ENCODE data around the gene EHMT1. TPM values are rescaled to one million over a fixed set of nuclear protein-coding genes. Genes with fewer than 3 reads are reported as not detected.

The EHMT1 gene
- total and polyA plus RNA-seq, 2 donors (not counting 1 experiment from before 2014, with no cell fraction given), result 101 to 394 TPM

GRCh38 chr9:137751616-137752015 lies 132.8 kb downstream of the EHMT1 start:
- no peak overlapping the region for H2AFZ ChIP-seq (ENCODE audit: insufficient read depth, low read depth, low read length, poor library complexity, severe bottlenecking)
- peaks cover 48% of the 10 kb centered on the region for H3K79me2 ChIP-seq (ENCODE audit: control insufficient read depth, insufficient read depth, low read length)
- intact Hi-C loops (cut with micrococcal nuclease), result no loop called here
- TF ChIP-seq CTCF (IDR thresholded peaks at IDR 0.05) (no peak), EZH2 (IDR thresholded peaks at IDR 0.05; ENCODE audit: borderline replicate concordance, insufficient read depth, low read depth, low read length, poor library complexity, severe bottlenecking) (no peak)
- DNase-seq (no peak), ATAC-seq (ENCODE audit: low read depth) (no peak)
- ChIA-PET CTCF (interaction anchor here (1.1 kb wide), 1 partner anchor 78 kb away, joined by 3 read pairs; no protein-coding TSS in a partner anchor), POLR2A (interaction anchor here (1.8 kb wide), 1 partner anchor 11 kb away, joined by 4 read pairs; no protein-coding TSS in a partner anchor)
- H4K20me1 ChIP-seq (ENCODE audit: control insufficient read depth, insufficient read depth, low read length, poor library complexity, severe bottlenecking), result peaks cover 11% of the 10 kb centered on the region
- no peak overlapping the region for H3K27ac Mint-ChIP-seq
- no peak overlapping the region for H3K4me3 ChIP-seq (ENCODE audit: control extremely low read depth in 1 of 5, extremely low read depth in 1 of 5, insufficient read depth in 1 of 5, low read depth in 2 of 5, low read length in 4 of 5)
- WGBS (ENCODE audit: insufficient coverage), result 100% methylated on average over 4 of the region's 5 CpGs
- no peak overlapping the region for H3K27ac ChIP-seq (ENCODE audit: low read length in 2 of 2)
- no peak overlapping the region for H3K4me3 Mint-ChIP-seq
- peaks cover 21% of the 10 kb centered on the region for H3K4me1 Mint-ChIP-seq
- peaks cover 0 to 17% (median 6%) of the 10 kb centered on the region in 3 donors for H3K9me3 ChIP-seq (ENCODE audit: control extremely low read depth in 1 of 3, control insufficient read depth in 2 of 3, insufficient read depth in 1 of 3, low read length in 2 of 3)
- H3K4me2 ChIP-seq (replicated peaks; ENCODE audit: low read depth, low read length, poor library complexity, severe bottlenecking), result no peak overlapping the region
- no peaks in the 10 kb centered on the region for H3K9me3 Mint-ChIP-seq (ENCODE audit: insufficient read depth)
- H3K4me1 ChIP-seq (ENCODE audit: control insufficient read depth in 2 of 2, insufficient read depth in 2 of 2, low read length in 2 of 2), result peaks cover 0 to under 1% of the 10 kb centered on the region in 2 donors
- H3K9ac ChIP-seq (ENCODE audit: low read length), result no peak overlapping the region
- peaks cover 2 to 64% of the 10 kb centered on the region in 2 experiments for H3K36me3 ChIP-seq (replicated peaks in 1 of 2; ENCODE audit: control extremely low read depth in 1 of 2, control insufficient read depth in 1 of 2, extremely low read depth in 1 of 2, insufficient read depth in 2 of 2, low read length in 1 of 2)
- H3K27me3 Mint-ChIP-seq, result no peaks in the 10 kb centered on the region
- H3K27me3 ChIP-seq (replicated peaks in 1 of 4; ENCODE audit: control extremely low read depth in 1 of 4, control insufficient read depth in 3 of 4, insufficient read depth in 4 of 4, low read length in 3 of 4), result no peaks in the 10 kb centered on the region

DNA sequence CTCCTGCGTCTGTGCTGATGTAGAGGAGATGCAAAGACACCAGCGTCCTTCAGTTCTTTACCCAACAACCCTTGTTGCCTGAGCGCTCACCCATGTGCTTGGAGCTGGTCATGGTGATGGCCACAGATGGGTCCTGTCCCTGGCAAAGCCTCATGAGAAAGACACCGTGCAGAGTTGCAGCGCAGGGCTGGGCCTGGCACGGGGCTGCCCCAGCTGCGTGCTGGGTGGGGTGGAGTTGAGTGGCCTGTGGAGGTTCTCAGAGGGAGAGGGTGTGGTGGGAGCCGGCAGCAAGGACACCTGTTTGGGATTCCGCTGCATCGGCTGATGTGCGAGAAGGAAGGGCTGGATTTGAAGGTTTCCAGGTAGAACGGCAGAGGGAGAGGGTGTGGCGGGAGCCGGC lies 133.6 kb downstream of the EHMT1 start:
- POLR2A ChIA-PET, result interaction anchor here (1.8 kb wide), 1 partner anchor 10 kb away, joined by 4 read pairs; no protein-coding TSS in a partner anchor
- no peak overlapping the region for H3K4me3 Mint-ChIP-seq

More for the DNA sequence above, 133.6 kb downstream of the EHMT1 start:
- H3K27me3 ChIP-seq (replicated peaks in 1 of 4; ENCODE audit: control extremely low read depth in 1 of 4, control insufficient read depth in 3 of 4, insufficient read depth in 4 of 4, low read length in 3 of 4), result no peaks in the 10 kb centered on the region
- CTCF ChIA-PET, result interaction anchor here (0.6 to 1.1 kb wide), 2 partner anchors 42 to 79 kb away, joined by 3 read pairs; no protein-coding TSS in a partner anchor
- intact Hi-C loops (cut with micrococcal nuclease), result no loop called here
- WGBS (ENCODE audit: insufficient coverage), result 96% methylated on average over 13 of the region's 14 CpGs
- Mint-ChIP-seq H3K27me3 (no peaks in the 10 kb centered on the region), H3K4me1 (peaks cover 26% of the 10 kb centered on the region), H3K9me3 (ENCODE audit: insufficient read depth) (no peaks in the 10 kb centered on the region), H3K27ac (peak overlapping the region; percentile 20)
- H3K79me2 ChIP-seq (ENCODE audit: control insufficient read depth, insufficient read depth, low read length), result peaks cover 48% of the 10 kb centered on the region
- DNase-seq, result no peak
- no peak overlapping the region for H3K4me3 ChIP-seq (ENCODE audit: control extremely low read depth in 1 of 5, extremely low read depth in 1 of 5, insufficient read depth in 1 of 5, low read depth in 2 of 5, low read length in 4 of 5)
- H3K9me3 ChIP-seq (ENCODE audit: control extremely low read depth in 1 of 3, control insufficient read depth in 2 of 3, insufficient read depth in 1 of 3, low read length in 2 of 3), result peaks cover 0 to 17% (median 6%) of the 10 kb centered on the region in 3 donors
- H3K27ac ChIP-seq (ENCODE audit: low read length in 2 of 2), result no peak overlapping the region
- peaks cover 8% of the 10 kb centered on the region in 2 donors for H3K4me1 ChIP-seq (ENCODE audit: control insufficient read depth in 2 of 2, insufficient read depth in 2 of 2, low read length in 2 of 2)
- no peak for ATAC-seq (ENCODE audit: low read depth)
- H4K20me1 ChIP-seq (ENCODE audit: control insufficient read depth, insufficient read depth, low read length, poor library complexity, severe bottlenecking), result peaks cover 11% of the 10 kb centered on the region
- no peak overlapping the region for H3K4me2 ChIP-seq (replicated peaks; ENCODE audit: low read depth, low read length, poor library complexity, severe bottlenecking)
- no peak overlapping the region for H2AFZ ChIP-seq (ENCODE audit: insufficient read depth, low read depth, low read length, poor library complexity, severe bottlenecking)
- H3K36me3 ChIP-seq (replicated peaks in 1 of 2; ENCODE audit: control extremely low read depth in 1 of 2, control insufficient read depth in 1 of 2, extremely low read depth in 1 of 2, insufficient read depth in 2 of 2, low read length in 1 of 2), result peaks cover 2 to 64% of the 10 kb centered on the region in 2 experiments
- TF ChIP-seq EZH2 (IDR thresholded peaks at IDR 0.05; ENCODE audit: borderline replicate concordance, insufficient read depth, low read depth, low read length, poor library complexity, severe bottlenecking), result no peak
- no peak for TF ChIP-seq CTCF (IDR thresholded peaks at IDR 0.05)
- H3K9ac ChIP-seq (ENCODE audit: low read length), result no peak overlapping the region
